Loucy (cell line): ENCODE measurements around the gene SAP30BP.

Experiments
- CTCF ChIP-seq: fragments of 200-600 bp; sonication (generic); conservative IDR thresholded peaks from 2 replicates; pipeline ENCODE4 v1.5.1; 2014; ENCODE audit warnings: mild to moderate bottlenecking, antibody characterized with exemption, low read length
- EZH2phosphoT487 ChIP-seq: fragments of 200-600 bp; IDR thresholded peaks from 2 replicates; pipeline ENCODE4 v1.6.1; 2018; ENCODE audit warnings: antibody characterized with exemption, mild to moderate bottlenecking, moderate library complexity, borderline replicate concordance

GRCh38 chr17:75625813-75626486 is 41.2 kb upstream of the SAP30BP start:
- TF ChIP-seq CTCF (peak; percentile 72), EZH2phosphoT487 (no peak)
